DOHH2 (cell line): Measurements from ENCODE around the gene PPCDC.

Source experiments
- EZH2phosphoT487 ChIP-seq: fragments of 200-600 bp; sonication (generic); IDR thresholded peaks from 2 replicates; pipeline ENCODE4 v1.6.1; 2017; ENCODE audit warnings: borderline replicate concordance, mild to moderate bottlenecking, antibody characterized with exemption, low read length, moderate library complexity, mixed read lengths
- TF ChIP-seq, protein P1 (sequence below): fragments of 200-600 bp; sonication (generic); IDR thresholded peaks from one replicate; pipeline ENCODE4 v1.5.1; 2014; ENCODE audit warnings: antibody characterized with exemption, mild to moderate bottlenecking, low read depth, low read length; ENCODE audit not compliant: poor library complexity, severe bottlenecking

DNA sequence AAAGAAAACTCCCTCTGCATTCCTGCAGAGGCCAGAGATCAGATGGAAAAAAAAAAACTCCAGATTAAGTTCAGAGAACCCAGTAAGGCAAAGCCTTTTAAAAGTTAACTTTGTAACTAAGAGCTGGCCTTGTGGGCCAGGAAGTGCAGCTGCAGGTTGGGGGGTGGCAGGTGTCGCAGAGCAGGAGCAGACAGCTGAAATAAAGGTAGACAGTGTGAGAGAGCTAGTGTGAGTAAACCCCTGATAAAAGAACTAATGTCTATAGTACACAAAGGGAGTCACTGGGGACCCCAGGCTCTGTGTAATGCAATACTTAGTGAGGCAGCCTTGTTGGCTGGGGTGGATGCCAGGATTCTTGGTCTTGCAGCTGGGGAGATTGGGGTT, 42.1 kb downstream of the PPCDC start:
- TF ChIP-seq, protein P1, sequence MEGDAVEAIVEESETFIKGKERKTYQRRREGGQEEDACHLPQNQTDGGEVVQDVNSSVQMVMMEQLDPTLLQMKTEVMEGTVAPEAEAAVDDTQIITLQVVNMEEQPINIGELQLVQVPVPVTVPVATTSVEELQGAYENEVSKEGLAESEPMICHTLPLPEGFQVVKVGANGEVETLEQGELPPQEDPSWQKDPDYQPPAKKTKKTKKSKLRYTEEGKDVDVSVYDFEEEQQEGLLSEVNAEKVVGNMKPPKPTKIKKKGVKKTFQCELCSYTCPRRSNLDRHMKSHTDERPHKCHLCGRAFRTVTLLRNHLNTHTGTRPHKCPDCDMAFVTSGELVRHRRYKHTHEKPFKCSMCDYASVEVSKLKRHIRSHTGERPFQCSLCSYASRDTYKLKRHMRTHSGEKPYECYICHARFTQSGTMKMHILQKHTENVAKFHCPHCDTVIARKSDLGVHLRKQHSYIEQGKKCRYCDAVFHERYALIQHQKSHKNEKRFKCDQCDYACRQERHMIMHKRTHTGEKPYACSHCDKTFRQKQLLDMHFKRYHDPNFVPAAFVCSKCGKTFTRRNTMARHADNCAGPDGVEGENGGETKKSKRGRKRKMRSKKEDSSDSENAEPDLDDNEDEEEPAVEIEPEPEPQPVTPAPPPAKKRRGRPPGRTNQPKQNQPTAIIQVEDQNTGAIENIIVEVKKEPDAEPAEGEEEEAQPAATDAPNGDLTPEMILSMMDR: no peak
- no peak for TF ChIP-seq EZH2phosphoT487
